Kidney epithelial cell (primary cell): ENCODE measurements around the gene GJD2. TPM values are rescaled to one million over a fixed set of nuclear protein-coding genes. Genes with fewer than 3 reads are reported as not detected.

Experiments
- DNase-seq: peaks from one replicate; pipeline ENCODE4 v3.0.0-alpha.2; 2010; ENCODE audit warnings: low read depth
- H3K27me3 ChIP-seq: 2 replicates; pipeline ENCODE4 v1.6.0; 2011; ENCODE audit warnings: low read length; ENCODE audit not compliant: control insufficient read depth, insufficient read depth
- H3K36me3 ChIP-seq: 2 replicates; pipeline ENCODE4 v1.5.1; 2011; ENCODE audit warnings: low read length; ENCODE audit not compliant: control insufficient read depth, insufficient read depth
- H3K4me3 ChIP-seq: 2 replicates; pipeline ENCODE4 v1.5.1; 2011; ENCODE audit warnings: low read depth, mild to moderate bottlenecking, control low read depth, low read length
- total RNA-seq: library from RNA; depleted of rRNA; stranded (reverse); fragments of >200 nt; gene quantifications from 2 replicates; pipeline ENCODE4 v1.2.3, GENCODE V29; 2015
- TF ChIP-seq, protein P1 (sequence below): IDR thresholded peaks from 2 replicates; pipeline ENCODE4 v1.5.1; 2011; ENCODE audit warnings: mild to moderate bottlenecking, moderate library complexity, low read length, control low read depth, inconsistent platforms; ENCODE audit not compliant: insufficient read depth, poor library complexity, severe bottlenecking

GJD2 gene
- total RNA-seq, 1 donor from 2014 or later, result not detected

DNA sequence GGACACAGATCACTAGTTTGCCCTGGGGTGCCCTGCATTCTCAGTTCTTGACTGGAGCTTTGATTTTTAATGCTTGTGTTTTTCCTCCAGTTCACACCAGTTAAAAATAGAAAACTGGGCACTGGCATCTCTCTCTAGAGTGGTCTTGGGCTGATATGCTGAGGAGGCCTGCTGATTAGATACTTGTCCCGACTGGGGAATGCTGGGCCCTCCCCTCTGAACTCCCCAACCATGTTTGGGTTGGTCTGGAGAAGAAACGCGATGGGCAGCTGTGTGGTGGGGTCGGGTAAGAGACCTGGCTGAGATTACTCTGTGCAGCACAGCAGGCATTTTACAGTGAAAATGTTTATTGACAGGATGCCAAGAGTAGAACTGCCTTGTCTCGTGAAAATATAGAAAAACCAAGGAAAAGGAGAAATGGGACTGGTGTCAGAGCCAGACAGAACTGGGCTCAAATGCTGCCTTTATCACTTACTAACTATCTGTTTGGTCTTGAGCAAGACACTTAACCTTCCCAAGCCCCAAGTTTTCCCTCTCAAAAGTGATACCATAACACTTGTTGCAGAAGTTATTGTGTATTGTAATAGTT, 42.1 kb upstream of the GJD2 start:
- TF ChIP-seq, protein P1, sequence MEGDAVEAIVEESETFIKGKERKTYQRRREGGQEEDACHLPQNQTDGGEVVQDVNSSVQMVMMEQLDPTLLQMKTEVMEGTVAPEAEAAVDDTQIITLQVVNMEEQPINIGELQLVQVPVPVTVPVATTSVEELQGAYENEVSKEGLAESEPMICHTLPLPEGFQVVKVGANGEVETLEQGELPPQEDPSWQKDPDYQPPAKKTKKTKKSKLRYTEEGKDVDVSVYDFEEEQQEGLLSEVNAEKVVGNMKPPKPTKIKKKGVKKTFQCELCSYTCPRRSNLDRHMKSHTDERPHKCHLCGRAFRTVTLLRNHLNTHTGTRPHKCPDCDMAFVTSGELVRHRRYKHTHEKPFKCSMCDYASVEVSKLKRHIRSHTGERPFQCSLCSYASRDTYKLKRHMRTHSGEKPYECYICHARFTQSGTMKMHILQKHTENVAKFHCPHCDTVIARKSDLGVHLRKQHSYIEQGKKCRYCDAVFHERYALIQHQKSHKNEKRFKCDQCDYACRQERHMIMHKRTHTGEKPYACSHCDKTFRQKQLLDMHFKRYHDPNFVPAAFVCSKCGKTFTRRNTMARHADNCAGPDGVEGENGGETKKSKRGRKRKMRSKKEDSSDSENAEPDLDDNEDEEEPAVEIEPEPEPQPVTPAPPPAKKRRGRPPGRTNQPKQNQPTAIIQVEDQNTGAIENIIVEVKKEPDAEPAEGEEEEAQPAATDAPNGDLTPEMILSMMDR, result no peak
- DNase-seq, result no peak
- Histone ChIP-seq H3K27me3 (peaks cover 21% of the 10 kb centered on the region), H3K4me3 (no peak overlapping the region), H3K36me3 (no peaks in the 10 kb centered on the region)

DNA sequence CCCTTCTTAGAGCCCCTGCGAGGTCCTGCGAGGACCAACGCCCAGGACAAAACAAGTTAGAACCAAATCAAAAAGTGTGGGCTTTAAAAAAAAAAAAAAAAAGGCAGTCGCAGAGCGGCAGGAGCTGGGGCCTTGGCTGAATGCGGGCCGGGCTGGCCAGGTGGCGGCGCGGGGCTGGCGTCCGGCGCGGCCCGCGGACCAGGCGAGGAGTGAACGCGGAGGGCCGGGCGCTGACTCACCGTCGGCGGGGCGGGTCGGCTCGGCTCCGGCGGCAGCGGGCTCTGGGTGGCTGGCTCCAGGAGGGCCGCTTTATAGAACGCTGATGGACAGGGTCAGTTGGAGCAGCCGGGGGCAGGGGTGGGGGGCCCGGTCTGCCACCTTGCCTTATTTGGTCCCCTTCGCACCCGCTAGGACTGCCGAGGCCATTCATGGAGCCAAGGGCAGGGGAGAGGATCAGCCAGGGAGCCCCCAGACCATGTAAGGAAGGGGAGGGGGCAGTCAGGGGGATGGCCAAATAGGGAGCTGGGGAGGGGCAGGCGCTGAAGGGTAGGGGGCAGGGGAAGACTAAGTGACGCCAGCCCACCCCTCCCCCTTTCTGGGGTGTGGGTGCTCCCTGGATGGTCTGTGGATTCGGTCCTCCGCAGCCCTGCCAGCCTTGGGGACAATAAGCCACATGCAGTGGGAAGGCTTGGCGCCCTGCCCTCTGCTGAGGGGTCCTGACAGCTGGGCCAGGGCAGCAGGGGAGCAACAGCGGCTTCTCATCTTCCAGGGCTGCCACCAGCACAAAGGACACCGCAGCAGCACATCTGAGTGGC, 40.7 kb upstream of the GJD2 start, which contains the start of gene ACTC1:
TSS of gene ACTC1 (minus strand) at position 283 of the 815 bp plus-strand sequence. CDS start 741 bp downstream, outside the sequence.
- Histone ChIP-seq H3K36me3 (no peaks in the 10 kb centered on the region), H3K4me3 (peak within 1 kb of the TSS; percentile 18), H3K27me3 (peaks cover 21% of the 10 kb centered on the region)
- TF ChIP-seq, protein P1, result no peak
- DNase-seq, result no peak

DNA sequence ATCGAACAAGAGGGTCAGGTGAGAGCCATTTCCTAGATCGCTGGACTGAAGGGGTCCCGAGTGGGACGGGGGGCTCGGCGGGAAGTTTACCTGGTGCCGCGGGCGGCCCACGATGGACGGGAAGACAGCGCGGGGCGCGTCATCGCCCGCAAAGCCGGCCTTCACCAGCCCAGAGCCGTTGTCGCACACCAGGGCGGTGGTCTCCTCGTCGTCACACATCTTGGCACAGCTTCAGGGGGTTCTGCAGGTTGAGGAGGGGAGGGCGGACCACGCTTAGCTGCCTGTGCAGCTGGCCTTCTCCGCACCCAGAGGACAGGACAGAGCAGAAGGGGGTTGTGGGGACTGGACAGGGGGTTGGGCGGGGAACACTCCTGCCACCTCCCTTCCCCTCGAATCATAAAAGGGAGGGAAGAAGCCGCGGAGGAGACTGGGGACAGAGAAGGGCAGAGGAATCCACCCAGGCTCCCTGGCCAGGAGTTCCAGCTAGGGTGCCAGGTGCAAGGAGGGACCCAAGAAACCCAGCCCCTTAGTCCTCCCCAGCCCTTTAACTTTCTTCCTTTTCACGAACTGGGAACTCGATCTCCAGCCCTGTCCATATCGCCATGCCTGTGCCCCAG, 39.9 kb upstream of the GJD2 start:
- no peak for DNase-seq
- peaks cover 21% of the 10 kb centered on the region for H3K27me3 ChIP-seq
- TF ChIP-seq, protein P1, result no peak
- no peaks in the 10 kb centered on the region for H3K36me3 ChIP-seq
- no peak overlapping the region for H3K4me3 ChIP-seq

DNA sequence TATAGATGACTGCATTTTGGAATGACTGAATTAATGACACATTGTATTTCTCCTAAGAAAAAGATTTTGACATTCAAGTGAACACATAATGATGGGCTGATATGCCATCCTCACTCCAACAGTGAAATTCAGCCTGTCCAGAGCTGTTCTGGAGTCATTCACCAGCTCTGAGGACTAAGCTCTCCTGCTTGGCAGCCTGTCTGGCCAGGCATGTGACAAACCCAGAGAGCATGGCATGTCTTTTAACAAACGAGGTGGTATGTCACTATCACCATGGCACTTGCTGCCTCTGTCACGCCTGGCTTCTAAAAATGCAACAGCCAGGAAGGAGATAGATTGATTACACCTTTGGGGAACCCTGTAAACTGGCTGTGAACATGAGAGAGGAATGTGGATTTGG, 39.1 kb upstream of the GJD2 start:
- Histone ChIP-seq H3K27me3 (peaks cover 21% of the 10 kb centered on the region), H3K4me3 (no peak overlapping the region), H3K36me3 (no peaks in the 10 kb centered on the region)
- DNase-seq, result no peak
- TF ChIP-seq, protein P1, result no peak

DNA sequence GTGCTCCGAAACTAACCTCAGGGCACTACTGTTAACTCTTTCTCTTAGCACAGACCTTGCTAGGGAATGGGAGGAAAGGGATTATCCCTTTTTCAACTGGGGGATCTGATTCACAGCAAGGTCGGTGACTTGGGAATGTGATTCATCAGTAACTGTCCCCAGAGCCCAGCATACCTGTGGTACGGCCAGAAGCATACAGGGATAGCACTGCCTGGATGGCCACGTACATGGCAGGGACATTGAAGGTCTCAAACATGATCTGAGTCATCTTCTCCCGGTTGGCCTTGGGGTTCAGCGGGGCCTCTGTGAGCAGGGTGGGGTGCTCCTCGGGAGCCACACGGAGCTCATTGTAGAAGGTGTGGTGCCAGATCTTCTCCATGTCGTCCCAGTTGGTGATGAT, 38.3 kb upstream of the GJD2 start:
- Histone ChIP-seq H3K4me3 (no peak overlapping the region), H3K27me3 (peaks cover 21% of the 10 kb centered on the region), H3K36me3 (no peaks in the 10 kb centered on the region)
- TF ChIP-seq, protein P1, result no peak
- DNase-seq, result no peak
